ENCODE measurements around the gene SLC9A8. TPM values are rescaled to one million over a fixed set of nuclear protein-coding genes. Genes with fewer than 3 reads are reported as not detected.

SLC9A8 gene
- total RNA-seq, 4 donors from 2014 or later: 8.2 to 17.3 (median 12.1) TPM

DNA sequence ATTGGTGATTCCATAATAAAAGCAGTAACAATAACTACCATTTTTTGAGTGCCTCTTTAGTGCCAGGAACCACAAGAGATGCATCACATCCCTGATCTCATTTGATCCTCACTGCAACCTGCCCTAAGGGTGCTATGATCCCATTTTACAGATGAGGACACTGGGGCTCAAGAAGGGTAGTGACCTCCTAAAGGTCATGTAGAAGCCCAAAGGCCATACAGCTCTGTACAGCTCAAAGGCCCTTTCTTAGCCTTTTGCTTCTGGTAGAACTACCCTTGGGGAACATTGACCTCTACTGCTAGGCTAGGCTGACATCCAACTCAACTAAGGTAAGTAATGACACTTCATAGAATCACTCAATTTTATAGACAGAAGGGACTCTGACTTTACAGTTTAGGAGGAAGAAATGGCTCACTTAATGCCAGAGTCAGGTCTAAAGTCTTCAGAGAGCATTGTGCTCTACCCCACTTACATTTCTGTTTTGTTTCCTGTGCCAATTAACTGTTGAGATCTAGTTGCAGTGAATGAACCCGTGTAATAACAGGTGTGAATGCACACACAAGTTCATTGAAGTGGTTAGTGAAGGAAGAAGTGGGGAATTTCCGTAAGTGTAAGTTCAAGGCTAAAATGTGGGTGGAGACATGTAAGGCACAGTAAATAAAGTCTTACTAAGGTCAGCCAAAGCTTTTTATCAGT is 10.7 kb downstream of the SLC9A8 start:
- no peak overlapping the region for H3K27ac ChIP-seq
- H3K27me3 ChIP-seq: no peaks in the 10 kb centered on the region
- no peaks in the 10 kb centered on the region for H3K9me3 ChIP-seq
- DNase-seq (ENCODE audit: low spot score in 2 of 2): no peak
- H3K36me3 ChIP-seq: peaks cover 0 to 64% (median 2%) of the 10 kb centered on the region in 3 donors
- H3K4me3 ChIP-seq: no peak overlapping the region
- TF ChIP-seq CTCF (IDR thresholded peaks at IDR 0.05) (no peak), EP300 (IDR thresholded peaks at IDR 0.05) (no peak), POLR2A (IDR thresholded peaks at IDR 0.05) (no peak)
- WGBS, 2 donors: 74 to 79% methylated on average over 2 of the region's 2 CpGs
- peaks cover 0 to 18% (median 6%) of the 10 kb centered on the region in 4 donors for H3K4me1 ChIP-seq

- DNase-seq (ENCODE audit: low spot score in 2 of 2): no peak
- Histone ChIP-seq H3K9me3 (no peaks in the 10 kb centered on the region), H3K27me3 (no peaks in the 10 kb centered on the region), H3K27ac (no peak overlapping the region), H3K36me3 (peaks cover 0 to 62% (median 2%) of the 10 kb centered on the region in 3 donors), H3K4me3 (no peak overlapping the region), H3K4me1 (peaks cover 0 to 18% (median 6%) of the 10 kb centered on the region in 4 donors)
- no peak for TF ChIP-seq POLR2A (IDR thresholded peaks at IDR 0.05)
- no peak for TF ChIP-seq EP300 (IDR thresholded peaks at IDR 0.05)
- no peak for TF ChIP-seq CTCF (IDR thresholded peaks at IDR 0.05)
- 88% methylated on average over 2 of the region's 2 CpGs for WGBS, 2 donors
Observed at GRCh38 chr20:49824206-49824605, 11.6 kb downstream of the SLC9A8 start.

DNA sequence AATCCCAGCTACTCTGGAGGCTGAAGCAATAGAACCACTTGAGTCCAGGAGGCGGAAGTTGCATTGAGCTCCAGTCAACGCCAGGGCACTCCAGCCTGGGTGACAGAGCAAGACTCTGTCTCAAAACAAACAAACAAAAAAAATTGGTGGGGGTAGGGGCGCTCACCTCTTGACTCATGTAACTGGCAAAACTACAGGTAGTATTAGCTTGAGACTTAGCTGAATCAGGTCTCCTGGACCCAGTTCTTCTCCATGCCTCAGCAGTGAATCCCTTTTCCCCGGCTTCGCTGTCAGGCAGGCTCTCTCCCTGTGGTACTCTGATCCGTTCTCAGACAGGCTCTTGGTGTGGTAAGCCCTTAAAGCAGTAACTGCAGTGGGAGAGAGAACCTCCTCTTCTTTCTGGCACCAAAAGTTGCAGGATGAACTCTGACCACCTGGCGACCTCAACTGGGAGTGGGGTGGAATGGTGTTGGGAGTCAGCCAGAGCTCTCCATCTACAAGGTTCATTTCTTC is 12.9 kb downstream of the SLC9A8 start:
- Histone ChIP-seq H3K4me1 (peaks cover 0 to 18% (median 6%) of the 10 kb centered on the region in 4 donors), H3K27ac (no peak overlapping the region), H3K4me3 (no peak overlapping the region), H3K27me3 (no peaks in the 10 kb centered on the region), H3K9me3 (no peaks in the 10 kb centered on the region), H3K36me3 (peaks cover 0 to 62% (median under 1%) of the 10 kb centered on the region in 3 donors)
- WGBS, 2 donors: 79 to 87% methylated on average over 7 of the region's 7 CpGs
- no peak for DNase-seq (ENCODE audit: low spot score in 2 of 2)
- TF ChIP-seq CTCF (IDR thresholded peaks at IDR 0.05) (no peak), EP300 (IDR thresholded peaks at IDR 0.05) (no peak), POLR2A (IDR thresholded peaks at IDR 0.05) (no peak)

DNA sequence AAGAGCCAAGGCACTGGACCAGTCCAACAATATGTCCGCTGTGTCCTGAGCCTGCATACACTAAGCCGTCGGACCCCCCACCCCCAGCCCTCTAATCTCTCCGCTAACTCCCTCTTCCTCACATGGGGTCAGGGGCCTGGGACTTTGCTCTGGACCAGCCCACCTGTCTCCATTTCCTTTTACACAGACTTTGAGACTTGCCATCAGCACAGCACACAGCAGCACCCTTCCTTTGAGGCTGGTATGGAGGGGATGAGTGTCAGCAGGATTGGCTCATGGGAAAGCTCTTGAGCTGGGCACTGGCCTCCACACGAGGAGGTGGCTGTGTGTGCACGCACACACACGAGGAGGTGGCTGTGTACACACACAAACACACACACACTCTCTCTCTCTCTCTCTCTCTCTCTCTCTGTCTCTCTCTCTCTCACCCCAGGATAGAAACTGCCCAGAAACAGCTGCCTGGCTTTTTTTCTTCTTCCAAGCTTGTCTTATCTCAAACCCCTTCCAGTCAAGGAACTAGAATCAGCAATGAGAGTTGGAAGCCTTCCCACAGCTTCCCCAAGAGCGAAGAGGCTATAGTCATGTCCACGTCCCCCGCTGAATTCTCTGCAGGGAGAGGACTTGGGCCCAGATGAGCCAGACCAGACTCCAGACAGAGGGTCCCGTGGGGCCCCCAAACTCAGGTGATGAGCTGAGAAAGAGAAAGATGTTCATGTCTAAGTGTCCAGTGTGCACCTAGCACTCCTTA is 18.6 kb downstream of the SLC9A8 start:
- TF ChIP-seq CTCF (IDR thresholded peaks at IDR 0.05) (no peak), EP300 (IDR thresholded peaks at IDR 0.05) (no peak), POLR2A (IDR thresholded peaks at IDR 0.05) (no peak)
- DNase-seq (ENCODE audit: low spot score in 2 of 2): no peak
- Histone ChIP-seq H3K27ac (no peak overlapping the region), H3K4me1 (peaks cover 0 to 3% (median 0%) of the 10 kb centered on the region in 4 donors), H3K9me3 (no peaks in the 10 kb centered on the region), H3K36me3 (peaks cover 0 to 50% (median 0%) of the 10 kb centered on the region in 3 donors), H3K27me3 (no peaks in the 10 kb centered on the region), H3K4me3 (no peak overlapping the region)
- 89 to 91% methylated on average over 11 of the region's 11 CpGs for WGBS, 2 donors

Measured in tibial nerve (tissue), 4 donors.